A549 (cell line): ENCODE results near the gene CSNK1D.

ENCODE experiments used
- EP300 ChIP-seq, 2 experiments: fragments of >200 bp; sonication (Bioruptor Twin); formaldehyde crosslinking; IDR thresholded peaks; 2 replicates in 1 of 2; 3 replicates in 1 of 2; pipeline ENCODE4 v1.6.1; 2016 to 2017
- GATA3 ChIP-seq: IDR thresholded peaks from 2 replicates; pipeline ENCODE4 v1.6.1; 2012; ENCODE audit warnings: borderline replicate concordance

DNA sequence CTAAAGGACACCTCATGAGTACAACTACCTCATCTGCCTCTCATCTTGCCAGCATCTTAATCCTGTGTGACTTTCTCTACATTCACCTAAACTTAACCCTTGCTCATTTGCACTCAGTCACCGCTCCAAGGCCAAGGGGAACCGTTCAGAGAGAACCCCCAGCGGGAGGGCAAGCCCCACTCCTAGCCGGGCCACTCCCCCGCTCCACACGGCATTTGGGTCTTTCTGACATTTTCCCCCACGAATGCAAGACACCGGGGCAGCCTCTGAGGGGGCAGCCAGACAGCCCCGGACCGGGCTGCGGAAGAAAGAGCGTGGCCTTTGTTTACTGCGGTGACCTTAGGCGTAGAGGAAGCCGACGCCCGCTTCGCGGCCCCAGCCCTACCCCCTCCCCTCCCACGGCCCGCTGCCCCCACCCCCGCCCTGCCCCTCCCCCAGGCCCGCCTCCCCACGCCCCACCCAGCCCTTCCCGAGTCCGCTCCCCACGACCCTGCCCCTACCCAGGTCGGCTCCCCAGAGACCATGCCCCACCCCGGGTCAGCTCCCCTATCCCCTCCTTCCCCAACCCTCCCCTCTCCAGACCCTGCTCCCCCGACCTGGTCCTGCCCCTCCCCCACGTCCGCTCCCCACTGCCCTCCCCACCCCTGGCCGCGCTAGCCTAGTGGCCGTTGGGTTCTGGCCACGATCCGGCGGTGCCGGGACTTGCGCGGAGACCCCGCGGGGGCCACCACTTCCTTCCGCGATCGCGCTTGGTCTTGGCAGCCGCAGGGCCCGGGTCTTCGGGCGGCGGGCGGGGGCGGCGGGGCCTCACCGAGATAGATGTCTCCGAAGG is 789 bp downstream of the CSNK1D start:
- TF ChIP-seq EP300 (IDR thresholded peaks at IDR 0.05) (peak in 1 of 2 experiments; percentile 27; a peak in 1 of 5 replicates), GATA3 (no peak)
